Suprapubic skin (tissue), 4 donors: ENCODE results near the gene ATP6V1E1. TPM values are rescaled to one million over a fixed set of nuclear protein-coding genes. Genes with fewer than 3 reads are reported as not detected.
A peak's percentile ranks its signal among the peaks of the same experiment; 100 is the strongest.
"Not testable (repeated sequence)": the region's sequence is repeated elsewhere in the genome, so short reads cannot be mapped to it uniquely, and the experiment has no call there.

Experiments
- DNase-seq, 2 donors: peaks; one replicate each; pipeline ENCODE4 v3.0.0-alpha.2; 2019; ENCODE audit warnings: low spot score in 2 of 2
- H3K27ac ChIP-seq: fragments of 200-600 bp; sonication (generic); one replicate; pipeline ENCODE4 v1.5.1; 2019
- H3K27me3 ChIP-seq: fragments of 200-600 bp; sonication (generic); one replicate; pipeline ENCODE4 v1.5.1; 2019
- H3K36me3 ChIP-seq: fragments of 200-600 bp; sonication (generic); one replicate; pipeline ENCODE4 v1.5.1; 2019
- H3K4me1 ChIP-seq: fragments of 200-600 bp; sonication (generic); one replicate; pipeline ENCODE4 v1.5.1; 2019
- H3K4me3 ChIP-seq: fragments of 200-600 bp; sonication (generic); one replicate; pipeline ENCODE4 v1.5.1; 2019; ENCODE audit warnings: mild to moderate bottlenecking
- H3K9me3 ChIP-seq: fragments of 200-600 bp; sonication (generic); one replicate; pipeline ENCODE4 v1.5.1; 2019
- CTCF ChIP-seq, 2 donors: fragments of 200-600 bp in 1 of 2; fragments of 450-650 bp in 1 of 2; sonication (generic) in 1 of 2; IDR thresholded peaks; one replicate each; pipeline ENCODE4 v1.5.1; 2016 to 2019; ENCODE audit warnings: antibody characterized with exemption in 2 of 2, mild to moderate bottlenecking in 1 of 2, moderate library complexity in 1 of 2
- EP300 ChIP-seq: sonication (generic); formaldehyde crosslinking; IDR thresholded peaks from one replicate; pipeline ENCODE4 v1.6.1; 2017; ENCODE audit warnings: antibody characterized with exemption
- POLR2A ChIP-seq, 2 donors: fragments of 450-650 bp; IDR thresholded peaks; one replicate each; pipeline ENCODE4 v1.6.1; 2017; ENCODE audit warnings: antibody characterized with exemption in 2 of 2, mild to moderate bottlenecking in 2 of 2, moderate library complexity in 2 of 2
- POLR2AphosphoS5 ChIP-seq, 3 donors: sonication (generic); formaldehyde crosslinking; IDR thresholded peaks; one replicate each; pipeline ENCODE4 v1.6.1; 2017; ENCODE audit warnings: antibody characterized with exemption in 3 of 3
- WGBS: methylation state at CpG from one replicate; pipeline ENCODE4 v1.1.5; 2018; 5-methylcytosine and 5-hydroxymethylcytosine counted together
- total RNA-seq, 4 donors: library from RNA; depleted of rRNA; stranded (reverse); fragments of >200 nt; gene quantifications; one replicate each; pipeline ENCODE4 v1.1.0, GENCODE V29; 2016

The ATP6V1E1 gene
- total RNA-seq, 4 donors from 2014 or later: 106 to 128 (median 115) TPM

GRCh38 chr22:17648569-17648968 is 20.0 kb upstream of the ATP6V1E1 start:
- H3K4me3 ChIP-seq: no peak overlapping the region
- H3K27ac ChIP-seq: no peak overlapping the region
- no peaks in the 10 kb centered on the region for H3K36me3 ChIP-seq
- peaks cover 2% of the 10 kb centered on the region for H3K4me1 ChIP-seq
- no peak for DNase-seq
- no peak for TF ChIP-seq POLR2AphosphoS5 (IDR thresholded peaks at IDR 0.05)
- TF ChIP-seq CTCF (IDR thresholded peaks at IDR 0.05): no peak
- TF ChIP-seq POLR2A (IDR thresholded peaks at IDR 0.05): no peak
- WGBS: 57% methylated on average over 1 of the region's 1 CpG
- H3K27me3 ChIP-seq: no peaks in the 10 kb centered on the region
- no peaks in the 10 kb centered on the region for H3K9me3 ChIP-seq

- Histone ChIP-seq H3K27me3 (no peaks in the 10 kb centered on the region), H3K4me1 (peaks cover 2% of the 10 kb centered on the region), H3K9me3 (no peaks in the 10 kb centered on the region), H3K36me3 (no peaks in the 10 kb centered on the region), H3K27ac (no peak overlapping the region), H3K4me3 (no peak overlapping the region)
- TF ChIP-seq CTCF (IDR thresholded peaks at IDR 0.05): no peak
- no peak for TF ChIP-seq EP300
- no peak for TF ChIP-seq POLR2A (IDR thresholded peaks at IDR 0.05)
- TF ChIP-seq POLR2AphosphoS5 (IDR thresholded peaks at IDR 0.05): no peak
- DNase-seq: no peak
- WGBS: 87% methylated on average over 5 of the region's 5 CpGs
Measured at GRCh38 chr22:17647991-17648390, 19.4 kb upstream of the ATP6V1E1 start.

- WGBS: 92% methylated on average over 5 of the region's 5 CpGs
- Histone ChIP-seq H3K27me3 (no peaks in the 10 kb centered on the region), H3K36me3 (no peaks in the 10 kb centered on the region), H3K4me1 (peaks cover 2% of the 10 kb centered on the region), H3K4me3 (no peak overlapping the region), H3K27ac (no peak overlapping the region), H3K9me3 (no peaks in the 10 kb centered on the region)
- no peak for DNase-seq
- no peak for TF ChIP-seq POLR2A (IDR thresholded peaks at IDR 0.05)
- TF ChIP-seq CTCF (IDR thresholded peaks at IDR 0.05): no peak
- no peak for TF ChIP-seq EP300
- no peak for TF ChIP-seq POLR2AphosphoS5 (IDR thresholded peaks at IDR 0.05)
Measured at GRCh38 chr22:17647452-17647851, 18.9 kb upstream of the ATP6V1E1 start.

- not testable (repeated sequence) for DNase-seq, H3K36me3 ChIP-seq, H3K27ac ChIP-seq, H3K4me3 ChIP-seq, H3K9me3 ChIP-seq, H3K27me3 ChIP-seq
- 97% methylated on average over 4 of the region's 4 CpGs for WGBS
- peaks cover 24% of the 10 kb centered on the region for H3K4me1 ChIP-seq
Measured at GRCh38 chr22:17642357-17642756, 13.8 kb upstream of the ATP6V1E1 start.

- WGBS: 47% methylated on average over 3 of the region's 3 CpGs
- TF ChIP-seq POLR2AphosphoS5 (IDR thresholded peaks at IDR 0.05): no peak
- no peak for TF ChIP-seq CTCF (IDR thresholded peaks at IDR 0.05)
- no peak for TF ChIP-seq EP300
- no peak for TF ChIP-seq POLR2A (IDR thresholded peaks at IDR 0.05)
- Histone ChIP-seq H3K4me3 (no peak overlapping the region), H3K36me3 (no peaks in the 10 kb centered on the region), H3K27me3 (no peaks in the 10 kb centered on the region), H3K9me3 (no peaks in the 10 kb centered on the region), H3K27ac (no peak overlapping the region), H3K4me1 (peaks cover 25% of the 10 kb centered on the region)
- DNase-seq: no peak
Measured at GRCh38 chr22:17641269-17641668, 12.7 kb upstream of the ATP6V1E1 start.

- TF ChIP-seq EP300: no peak
- TF ChIP-seq CTCF (IDR thresholded peaks at IDR 0.05): no peak
- peak in 1 of 2 donors; percentile 47 for TF ChIP-seq POLR2A (IDR thresholded peaks at IDR 0.05)
- peak in 1 of 3 donors; percentile 23 for TF ChIP-seq POLR2AphosphoS5 (IDR thresholded peaks at IDR 0.05)
- H3K9me3 ChIP-seq: no peaks in the 10 kb centered on the region
- no peaks in the 10 kb centered on the region for H3K36me3 ChIP-seq
- H3K4me1 ChIP-seq: peaks cover 26% of the 10 kb centered on the region
- no peak for DNase-seq
- 3% methylated on average over 8 of the region's 8 CpGs for WGBS
- H3K27me3 ChIP-seq: no peaks in the 10 kb centered on the region
- peak overlapping the region; percentile 81 for H3K4me3 ChIP-seq
- H3K27ac ChIP-seq: peak overlapping the region; percentile 99
Measured at GRCh38 chr22:17639247-17639741, 10.7 kb upstream of the ATP6V1E1 start.
